ENCODE measurements around the gene LCORL.

LCORL gene

GRCh38 chr4:17823871-17824669, 197.5 kb downstream of the LCORL start:
- no peak for DNase-seq

- DNase-seq: no peak
Measured at GRCh38 chr4:17817027-17817426, 204.5 kb downstream of the LCORL start.

- no peak for DNase-seq
Measured at GRCh38 chr4:17816142-17816541, 205.4 kb downstream of the LCORL start.

GRCh38 chr4:17814140-17814539, 207.4 kb downstream of the LCORL start:
- DNase-seq: no peak

- no peak for DNase-seq
Measured at GRCh38 chr4:17812801-17813200, 208.8 kb downstream of the LCORL start.

GRCh38 chr4:17812125-17812524, 209.4 kb downstream of the LCORL start:
- DNase-seq: no peak

GRCh38 chr4:17811078-17811603, 210.4 kb downstream of the LCORL start:
- no peak for DNase-seq

GRCh38 chr4:17810260-17811077, 211.1 kb downstream of the LCORL start, which contains the start of the genes DCAF16 and NCAPG:
Gene DCAF16 (minus strand): TSS chr4:17810757. CDS start chr4:17804141, 6,616 bp downstream.
Gene NCAPG (plus strand): TSS chr4:17810979. CDS start chr4:17811078, 99 bp downstream.
- peak; percentile 98 for DNase-seq

- DNase-seq: no peak
Measured at GRCh38 chr4:17809667-17810066, 211.9 kb downstream of the LCORL start.

GRCh38 chr4:17807446-17807845, 214.1 kb downstream of the LCORL start:
- no peak for DNase-seq

- DNase-seq: no peak
Measured at GRCh38 chr4:17805580-17806155, 215.9 kb downstream of the LCORL start.

GRCh38 chr4:17797808-17798207, 223.7 kb downstream of the LCORL start:
- DNase-seq: no peak

- no peak for DNase-seq
Measured at GRCh38 chr4:17794730-17795129, 226.8 kb downstream of the LCORL start.

All from RPMI8226 (cell line).